Activated naive CD4-positive, alpha-beta T cell treated with anti-CD3 and anti-CD28 coated beads, Interleukin-2, amount 10 ng/mL, durations not matched to agents 7 days and 5 days (primary cell): ENCODE measurements around the gene SLC25A52.

ENCODE experiments used
- CTCF ChIA-PET: fragments of 350-600 bp; sonication (Branson Sonifier 250); formaldehyde crosslinking; loops from one replicate; lab custom pipeline; 2021; ENCODE audit warnings: antibody characterized with exemption; lab: Charles Lee
- DNase-seq: peaks from one replicate; pipeline ENCODE4 v3.0.0-alpha.2; 2020
- H3K27ac Mint-ChIP-seq: one replicate; pipeline ENCODE4 v1.8.0; 2021; ENCODE audit warnings: mild to moderate bottlenecking, moderate library complexity, mixed read lengths
- H3K27me3 Mint-ChIP-seq: one replicate; pipeline ENCODE4 v1.8.0; 2021; ENCODE audit warnings: mild to moderate bottlenecking, mixed read lengths
- H3K36me3 Mint-ChIP-seq: one replicate; pipeline ENCODE4 v1.8.0; 2021; ENCODE audit warnings: mixed read lengths
- H3K4me1 Mint-ChIP-seq: one replicate; pipeline ENCODE4 v1.8.0; 2021; ENCODE audit warnings: mixed read lengths
- H3K4me3 Mint-ChIP-seq: one replicate; pipeline ENCODE4 v1.8.0; 2021; ENCODE audit warnings: mild to moderate bottlenecking, moderate library complexity, mixed read lengths
- H3K9me3 Mint-ChIP-seq: one replicate; pipeline ENCODE4 v1.8.0; 2021; ENCODE audit warnings: mixed read lengths

Gene SLC25A52

GRCh38 chr18:31723990-31724711 is 36.5 kb downstream of the SLC25A52 start:
- no peak overlapping the region for H3K27ac Mint-ChIP-seq
- H3K27me3 Mint-ChIP-seq: peaks cover 43% of the 10 kb centered on the region
- no peaks in the 10 kb centered on the region for H3K36me3 Mint-ChIP-seq
- peak overlapping the region; percentile 73 for H3K4me3 Mint-ChIP-seq
- peaks cover 6% of the 10 kb centered on the region for H3K9me3 Mint-ChIP-seq
- CTCF ChIA-PET: interaction anchor here (0.5 to 5.3 kb wide), 10 partner anchors 11 to 434 kb away, joined by 3 to 57 read pairs (median 6); partner anchors contain the start of gene B4GALT6
- peak; percentile 21 for DNase-seq
- H3K4me1 Mint-ChIP-seq: peaks cover 10% of the 10 kb centered on the region

- Mint-ChIP-seq H3K4me1 (peaks cover 10% of the 10 kb centered on the region), H3K27ac (no peak overlapping the region), H3K4me3 (no peak overlapping the region), H3K36me3 (no peaks in the 10 kb centered on the region), H3K9me3 (peaks cover 8% of the 10 kb centered on the region), H3K27me3 (peaks cover 43% of the 10 kb centered on the region)
- CTCF ChIA-PET: interaction anchor here (0.8 to 5.3 kb wide), 12 partner anchors 17 to 435 kb away, joined by 3 to 57 read pairs (median 6); no protein-coding TSS in a partner anchor
- no peak for DNase-seq
These were observed 37.1 kb downstream of the SLC25A52 start for GRCh38 chr18:31723639-31723989.

- Mint-ChIP-seq H3K27me3 (peaks cover 40% of the 10 kb centered on the region), H3K4me1 (peaks cover 10% of the 10 kb centered on the region), H3K27ac (no peak overlapping the region), H3K36me3 (no peaks in the 10 kb centered on the region), H3K4me3 (no peak overlapping the region), H3K9me3 (peaks cover 8% of the 10 kb centered on the region)
- CTCF ChIA-PET: interaction anchor here (0.6 to 5.3 kb wide), 23 partner anchors 9 to 298 kb away, joined by 3 to 57 read pairs (median 4); no protein-coding TSS in a partner anchor
- peak; percentile 85 for DNase-seq
These were observed 38.2 kb downstream of the SLC25A52 start for GRCh38 chr18:31722369-31722957.

GRCh38 chr18:31721601-31722000 is 39.1 kb downstream of the SLC25A52 start:
- H3K27ac Mint-ChIP-seq: no peak overlapping the region
- no peak overlapping the region for H3K4me3 Mint-ChIP-seq
- H3K4me1 Mint-ChIP-seq: peaks cover 10% of the 10 kb centered on the region
- H3K36me3 Mint-ChIP-seq: no peaks in the 10 kb centered on the region
- peaks cover 8% of the 10 kb centered on the region for H3K9me3 Mint-ChIP-seq
- CTCF ChIA-PET: interaction anchor here (0.7 to 5.3 kb wide), 10 partner anchors 8 to 182 kb away, joined by 3 to 57 read pairs (median 5); no protein-coding TSS in a partner anchor
- peaks cover 35% of the 10 kb centered on the region for H3K27me3 Mint-ChIP-seq
- DNase-seq: no peak

- H3K36me3 Mint-ChIP-seq: no peaks in the 10 kb centered on the region
- CTCF ChIA-PET: interaction anchor here (1.0 kb wide), 1 partner anchor 111 kb away, joined by 3 read pairs; no protein-coding TSS in a partner anchor
- DNase-seq: no peak
- no peak overlapping the region for H3K4me3 Mint-ChIP-seq
- peaks cover 8% of the 10 kb centered on the region for H3K9me3 Mint-ChIP-seq
- peaks cover 31% of the 10 kb centered on the region for H3K27me3 Mint-ChIP-seq
- H3K27ac Mint-ChIP-seq: no peak overlapping the region
- peaks cover 10% of the 10 kb centered on the region for H3K4me1 Mint-ChIP-seq
These were observed 39.8 kb downstream of the SLC25A52 start for GRCh38 chr18:31720867-31721266.

- Mint-ChIP-seq H3K4me1 (peaks cover 8% of the 10 kb centered on the region), H3K36me3 (no peaks in the 10 kb centered on the region), H3K4me3 (no peak overlapping the region), H3K9me3 (peaks cover 8% of the 10 kb centered on the region), H3K27me3 (peaks cover 18% of the 10 kb centered on the region), H3K27ac (no peak overlapping the region)
- CTCF ChIA-PET: interaction anchor here (2.0 kb wide), 1 partner anchor 163 kb away, joined by 11 read pairs; no protein-coding TSS in a partner anchor
- no peak for DNase-seq
These were observed 41.2 kb downstream of the SLC25A52 start for GRCh38 chr18:31719363-31720006.

- Mint-ChIP-seq H3K4me1 (peaks cover 2% of the 10 kb centered on the region), H3K9me3 (peaks cover 8% of the 10 kb centered on the region), H3K27me3 (peaks cover 7% of the 10 kb centered on the region), H3K36me3 (no peaks in the 10 kb centered on the region), H3K4me3 (no peak overlapping the region), H3K27ac (no peak overlapping the region)
- DNase-seq: no peak
- CTCF ChIA-PET: interaction anchor here (2.0 kb wide), 1 partner anchor 161 kb away, joined by 11 read pairs; no protein-coding TSS in a partner anchor
These were observed 42.3 kb downstream of the SLC25A52 start for GRCh38 chr18:31718386-31718785.

GRCh38 chr18:31716362-31716761 is 44.3 kb downstream of the SLC25A52 start:
- Mint-ChIP-seq H3K4me3 (no peak overlapping the region), H3K9me3 (peaks cover 8% of the 10 kb centered on the region), H3K36me3 (no peaks in the 10 kb centered on the region), H3K27me3 (no peaks in the 10 kb centered on the region), H3K27ac (no peak overlapping the region), H3K4me1 (no peaks in the 10 kb centered on the region)
- no peak for DNase-seq
- CTCF ChIA-PET: no interaction called here

GRCh38 chr18:31711365-31712172 is 49.1 kb downstream of the SLC25A52 start:
- Mint-ChIP-seq H3K27me3 (no peaks in the 10 kb centered on the region), H3K36me3 (no peaks in the 10 kb centered on the region), H3K4me1 (no peaks in the 10 kb centered on the region), H3K9me3 (no peaks in the 10 kb centered on the region), H3K4me3 (no peak overlapping the region), H3K27ac (no peak overlapping the region)
- DNase-seq: no peak
- CTCF ChIA-PET: interaction anchor here (0.9 to 1.0 kb wide), 2 partner anchors 8 to 11 kb away, joined by 3 to 4 read pairs; no protein-coding TSS in a partner anchor

- no peak overlapping the region for H3K4me3 Mint-ChIP-seq
- CTCF ChIA-PET: interaction anchor here (1.0 kb wide), 1 partner anchor 12 kb away, joined by 4 read pairs; no protein-coding TSS in a partner anchor
- H3K4me1 Mint-ChIP-seq: no peaks in the 10 kb centered on the region
- H3K36me3 Mint-ChIP-seq: no peaks in the 10 kb centered on the region
- no peak overlapping the region for H3K27ac Mint-ChIP-seq
- H3K9me3 Mint-ChIP-seq: no peaks in the 10 kb centered on the region
- DNase-seq: no peak
- no peaks in the 10 kb centered on the region for H3K27me3 Mint-ChIP-seq
These were observed 49.9 kb downstream of the SLC25A52 start for GRCh38 chr18:31710826-31711225.
